Measurements from ENCODE around the gene CLPSL2.

Gene CLPSL2

GRCh38 chr6:35797837-35798526 lies 21.6 kb downstream of the CLPSL2 start:
- Histone ChIP-seq H3K36me3 (ENCODE audit: insufficient read depth, low read length) (no peaks in the 10 kb centered on the region), H3K4me1 (ENCODE audit: insufficient read depth, low read length, severe bottlenecking) (no peaks in the 10 kb centered on the region), H3K9me3 (ENCODE audit: low read length) (no peaks in the 10 kb centered on the region), H3K27ac (ENCODE audit: low read depth, low read length, poor library complexity, severe bottlenecking) (no peak overlapping the region), H3K27me3 (ENCODE audit: insufficient read depth, low read length) (peaks cover 4% of the 10 kb centered on the region), H4K20me1 (ENCODE audit: insufficient read depth, low read length) (no peaks in the 10 kb centered on the region), H3K4me3 (ENCODE audit: low read depth, low read length, poor library complexity, severe bottlenecking) (no peak overlapping the region), H3F3A (ENCODE audit: insufficient read depth, low read length) (no peaks in the 10 kb centered on the region), H3K4me2 (ENCODE audit: low read length) (no peak overlapping the region), H2AFZ (ENCODE audit: low read length) (no peak overlapping the region), H3K9me2 (ENCODE audit: low read depth, low read length) (no peaks in the 10 kb centered on the region), H3K9ac (ENCODE audit: low read length) (no peak overlapping the region), H3K79me2 (ENCODE audit: insufficient read depth, low read length) (no peaks in the 10 kb centered on the region)
- TF ChIP-seq EZH2 (IDR thresholded peaks at IDR 0.05; ENCODE audit: borderline replicate concordance, low read length) = no peak

- H3F3A ChIP-seq (ENCODE audit: insufficient read depth, low read length) = no peaks in the 10 kb centered on the region
- H2AFZ ChIP-seq (ENCODE audit: low read length) = no peak overlapping the region
- no peaks in the 10 kb centered on the region for H3K4me1 ChIP-seq (ENCODE audit: insufficient read depth, low read length, severe bottlenecking)
- H3K27me3 ChIP-seq (ENCODE audit: insufficient read depth, low read length) = peaks cover 4% of the 10 kb centered on the region
- H3K4me2 ChIP-seq (ENCODE audit: low read length) = no peak overlapping the region
- no peaks in the 10 kb centered on the region for H4K20me1 ChIP-seq (ENCODE audit: insufficient read depth, low read length)
- no peaks in the 10 kb centered on the region for H3K79me2 ChIP-seq (ENCODE audit: insufficient read depth, low read length)
- H3K36me3 ChIP-seq (ENCODE audit: insufficient read depth, low read length) = no peaks in the 10 kb centered on the region
- H3K9ac ChIP-seq (ENCODE audit: low read length) = no peak overlapping the region
- H3K9me3 ChIP-seq (ENCODE audit: low read length) = no peaks in the 10 kb centered on the region
- H3K27ac ChIP-seq (ENCODE audit: low read depth, low read length, poor library complexity, severe bottlenecking) = no peak overlapping the region
- no peak overlapping the region for H3K4me3 ChIP-seq (ENCODE audit: low read depth, low read length, poor library complexity, severe bottlenecking)
- no peak for TF ChIP-seq EZH2 (IDR thresholded peaks at IDR 0.05; ENCODE audit: borderline replicate concordance, low read length)
- TF ChIP-seq CTCF (IDR thresholded peaks at IDR 0.05; ENCODE audit: low read length) = no peak
- no peaks in the 10 kb centered on the region for H3K9me2 ChIP-seq (ENCODE audit: low read depth, low read length)
Measured at GRCh38 chr6:35798706-35799105, 22.3 kb downstream of the CLPSL2 start.

GRCh38 chr6:35801148-35801547 lies 24.8 kb downstream of the CLPSL2 start:
- H3K4me1 ChIP-seq (ENCODE audit: insufficient read depth, low read length, severe bottlenecking) = no peaks in the 10 kb centered on the region
- no peaks in the 10 kb centered on the region for H3K36me3 ChIP-seq (ENCODE audit: insufficient read depth, low read length)
- no peaks in the 10 kb centered on the region; the same call in 1 of the 2 replicates for H3K27me3 ChIP-seq (ENCODE audit: insufficient read depth, low read length)
- H2AFZ ChIP-seq (ENCODE audit: low read length) = no peak overlapping the region
- TF ChIP-seq EZH2 (IDR thresholded peaks at IDR 0.05; ENCODE audit: borderline replicate concordance, low read length) (no peak), CTCF (IDR thresholded peaks at IDR 0.05; ENCODE audit: low read length) (no peak)
- H3K27ac ChIP-seq (ENCODE audit: low read depth, low read length, poor library complexity, severe bottlenecking) = no peak overlapping the region
- no peaks in the 10 kb centered on the region for H3K79me2 ChIP-seq (ENCODE audit: insufficient read depth, low read length)
- H4K20me1 ChIP-seq (ENCODE audit: insufficient read depth, low read length) = no peaks in the 10 kb centered on the region
- no peak overlapping the region for H3K9ac ChIP-seq (ENCODE audit: low read length)
- no peaks in the 10 kb centered on the region for H3K9me3 ChIP-seq (ENCODE audit: low read length)
- no peaks in the 10 kb centered on the region for H3F3A ChIP-seq (ENCODE audit: insufficient read depth, low read length)
- no peaks in the 10 kb centered on the region for H3K9me2 ChIP-seq (ENCODE audit: low read depth, low read length)
- H3K4me2 ChIP-seq (ENCODE audit: low read length) = no peak overlapping the region
- H3K4me3 ChIP-seq (ENCODE audit: low read depth, low read length, poor library complexity, severe bottlenecking) = no peak overlapping the region
